T-helper 1 cell (primary cell): ENCODE data around the gene COL27A1.
A peak's percentile ranks its signal among the peaks of the same experiment; 100 is the strongest.

Experiments used
- DNase-seq, 5 donors: peaks; one replicate each; pipeline ENCODE4 v3.0.0-alpha.2; 2012 to 2020

Gene COL27A1

DNA sequence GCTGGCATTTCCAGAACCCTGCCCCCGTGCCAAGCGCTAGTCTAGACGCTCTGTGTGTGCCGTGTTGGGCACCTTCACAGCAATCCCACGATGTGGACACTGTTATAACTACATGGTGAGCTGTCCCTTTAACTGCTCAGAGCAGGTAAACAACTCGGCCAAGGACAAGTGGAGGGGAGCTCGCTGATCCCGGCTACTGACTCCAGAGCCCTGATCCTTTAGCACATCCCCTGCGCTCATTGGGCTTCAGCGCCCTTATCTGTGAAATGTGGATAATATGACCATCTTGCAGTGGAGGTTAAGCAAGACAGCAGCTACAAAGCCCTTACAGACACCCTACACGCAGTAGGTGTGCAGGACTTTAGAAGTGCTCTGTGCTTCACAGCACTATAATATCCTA, 190.8 kb downstream of the COL27A1 start:
- no peak for DNase-seq

DNA sequence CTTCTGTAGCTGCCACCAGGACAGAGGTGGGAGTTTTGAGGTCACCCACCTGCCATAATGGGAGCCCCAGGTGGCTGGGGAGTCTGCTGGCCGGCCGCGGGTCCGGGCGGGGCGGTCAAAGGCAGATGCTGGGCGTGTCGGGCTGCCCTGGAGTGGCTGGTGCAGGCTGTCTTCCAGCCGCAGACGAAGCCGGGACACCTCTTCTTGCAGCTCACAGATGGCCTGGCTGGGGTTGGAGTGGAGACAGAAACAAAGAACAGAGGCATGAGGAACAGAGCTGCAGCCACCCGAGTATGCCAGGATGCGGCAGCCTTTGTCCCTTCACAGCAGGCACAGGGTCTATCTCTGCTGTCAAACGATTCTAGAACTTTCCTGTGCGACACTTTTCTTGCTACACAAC, 192.3 kb downstream of the COL27A1 start:
- no peak for DNase-seq

DNA sequence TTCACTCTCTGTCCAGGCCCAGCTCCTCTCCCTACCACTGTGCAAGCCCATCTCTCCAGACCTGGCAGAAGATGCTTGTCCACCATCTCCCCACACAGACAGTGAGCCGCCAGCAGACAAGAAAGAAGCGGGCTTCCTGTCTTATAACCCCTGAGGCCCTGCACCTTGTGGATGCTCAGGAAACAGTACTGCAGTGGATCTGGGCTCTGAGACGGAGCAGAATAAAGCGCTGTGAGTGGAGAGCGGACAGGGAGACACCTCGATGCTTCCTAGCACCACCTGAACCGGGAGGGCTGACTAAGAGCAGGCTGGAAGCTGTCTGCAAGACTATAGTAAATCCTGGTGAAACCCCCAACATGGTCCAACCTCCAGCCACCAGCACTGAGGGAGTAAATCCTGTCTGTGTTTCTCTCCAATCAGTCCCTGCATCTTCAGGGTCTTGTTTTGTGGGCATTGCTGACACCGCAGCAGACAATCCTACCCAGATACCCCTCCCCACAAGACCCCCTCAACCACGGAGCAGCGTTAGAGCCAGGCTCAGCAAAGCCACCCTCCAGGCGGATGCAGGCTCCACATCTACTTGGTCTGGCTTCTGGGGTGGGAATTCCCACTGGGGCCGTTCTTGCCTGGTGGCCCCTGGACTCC, 193.0 kb downstream of the COL27A1 start:
- DNase-seq, result no peak

DNA sequence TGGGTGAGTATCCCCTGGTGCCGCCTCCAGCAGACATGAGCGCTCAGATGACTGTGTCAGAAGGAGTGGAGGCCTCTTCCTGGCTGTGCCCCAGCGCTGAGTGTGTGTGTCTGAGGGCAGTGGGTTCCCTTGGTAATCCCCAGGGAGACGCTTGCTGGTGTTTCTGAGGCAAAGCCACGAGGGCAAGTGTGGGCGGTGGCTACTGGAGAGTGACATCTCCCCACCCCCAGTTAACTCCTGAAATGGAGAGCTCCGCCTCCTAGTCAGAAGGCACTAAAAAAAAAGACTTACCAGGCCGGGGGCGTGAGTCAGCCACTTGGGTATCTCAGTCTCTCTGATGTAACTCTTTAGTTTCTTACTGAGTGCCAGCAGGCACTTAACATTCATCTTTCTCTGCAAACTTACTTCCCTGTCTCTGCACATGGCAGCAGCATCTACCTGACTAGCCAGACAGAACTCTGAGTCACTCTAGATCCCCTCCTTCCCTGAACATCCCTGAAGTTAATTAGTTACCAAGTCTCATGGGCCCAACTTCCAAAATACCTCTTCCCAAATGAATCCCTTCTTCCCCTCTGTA, 193.7 kb downstream of the COL27A1 start:
- DNase-seq, result peak in 3 of 5 donors; percentile 36 to 91 (median 38)

DNA sequence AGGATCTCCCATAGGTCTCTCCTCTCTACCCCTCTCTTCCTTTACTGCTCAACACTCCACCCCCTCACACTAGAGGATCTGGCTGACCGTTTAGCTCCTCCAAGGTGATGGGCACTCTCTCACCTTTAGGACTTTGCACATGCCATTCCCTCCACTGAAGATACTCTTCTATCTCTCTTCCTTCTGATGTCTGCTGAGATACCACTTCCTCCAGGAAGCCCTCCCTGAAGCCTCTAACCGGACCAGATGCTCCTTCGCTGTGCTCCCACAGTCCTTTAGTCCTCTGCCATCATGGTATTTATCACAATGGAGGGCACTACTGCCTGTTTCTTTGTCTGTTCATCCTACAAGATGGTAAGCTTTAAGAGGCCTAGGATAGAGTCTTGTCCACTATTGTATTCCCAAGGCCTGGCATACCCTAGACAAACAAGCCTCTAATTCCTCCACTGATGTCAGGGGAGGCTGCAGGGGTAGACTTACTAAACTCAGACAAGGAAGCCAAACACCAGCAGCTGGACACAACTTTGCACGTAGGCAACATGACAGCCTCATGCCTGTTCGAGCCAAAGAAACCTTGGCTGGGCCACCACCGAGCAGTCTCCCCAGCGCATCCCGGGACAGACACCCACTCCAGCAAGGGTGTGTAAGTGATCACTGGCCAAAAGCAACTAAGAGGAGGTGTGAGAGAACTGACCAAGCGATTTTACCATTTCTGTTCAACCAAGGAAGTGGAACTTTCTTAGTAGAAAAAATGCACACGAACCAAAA, 194.6 kb downstream of the COL27A1 start:
- no peak for DNase-seq

- no peak for DNase-seq
Observed at GRCh38 chr9:114350636-114351401, 195.5 kb downstream of the COL27A1 start.

DNA sequence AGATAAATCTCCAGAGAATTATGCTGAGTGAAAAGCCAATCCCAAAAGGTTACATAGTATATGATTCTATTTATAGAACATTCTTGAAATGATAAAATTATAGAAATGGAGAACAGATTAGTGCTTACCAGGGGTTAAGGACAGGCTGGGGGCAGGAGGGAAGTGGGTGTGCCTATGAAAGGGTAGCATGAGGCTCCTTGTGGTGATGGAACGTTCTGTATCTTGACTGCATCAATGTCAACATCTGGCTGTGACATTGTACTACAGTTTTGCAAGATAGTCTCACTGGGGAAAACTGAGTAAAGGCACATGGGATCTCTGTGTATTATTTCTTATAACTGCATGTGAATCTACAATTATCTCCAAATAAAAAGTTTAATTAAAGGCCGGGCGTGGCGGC, 196.6 kb downstream of the COL27A1 start:
- no peak for DNase-seq

DNA sequence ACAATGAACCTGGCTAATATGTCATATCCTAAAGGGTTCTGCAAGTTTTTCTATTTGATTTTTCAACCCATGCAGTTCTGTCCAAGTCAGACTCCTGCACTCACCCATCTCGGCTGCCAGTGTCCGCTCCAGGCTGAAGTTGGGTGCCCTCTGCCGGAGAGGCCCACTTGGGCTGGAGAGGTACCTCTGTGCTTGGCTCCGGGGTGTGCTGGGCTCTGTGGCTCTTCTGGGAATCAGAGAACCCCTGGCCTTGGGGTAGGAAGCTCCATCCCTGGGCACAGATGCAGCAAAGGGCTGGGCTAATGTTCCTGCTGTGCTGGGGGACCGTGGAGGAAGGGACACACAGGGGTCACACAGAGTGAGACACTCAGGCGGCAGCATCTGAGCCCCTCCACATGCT, 200.5 kb downstream of the COL27A1 start:
- no peak for DNase-seq

DNA sequence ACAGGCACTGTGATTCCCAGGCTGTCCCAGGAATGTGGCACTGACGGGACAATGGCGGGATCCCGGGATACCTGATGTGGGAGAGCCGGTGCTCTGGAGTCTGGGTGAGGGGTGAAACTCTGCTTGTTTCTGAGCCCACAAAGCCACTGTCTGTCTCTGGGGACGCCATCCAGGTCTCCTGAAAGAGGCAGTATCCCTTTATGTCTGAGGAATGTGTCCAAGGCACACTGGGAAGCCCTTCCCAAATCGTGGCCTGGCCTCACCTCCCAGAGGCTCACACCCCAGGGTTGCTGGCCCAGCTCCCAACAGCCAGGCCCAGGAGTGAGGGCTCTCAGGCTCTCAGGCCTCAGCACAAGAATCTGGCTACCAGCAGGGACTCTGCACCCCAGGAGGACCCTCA, 201.5 kb downstream of the COL27A1 start:
- no peak for DNase-seq

GRCh38 chr9:114357360-114357759, 202.0 kb downstream of the COL27A1 start:
- no peak for DNase-seq

GRCh38 chr9:114357911-114358328, 202.6 kb downstream of the COL27A1 start:
- DNase-seq, result no peak

DNA sequence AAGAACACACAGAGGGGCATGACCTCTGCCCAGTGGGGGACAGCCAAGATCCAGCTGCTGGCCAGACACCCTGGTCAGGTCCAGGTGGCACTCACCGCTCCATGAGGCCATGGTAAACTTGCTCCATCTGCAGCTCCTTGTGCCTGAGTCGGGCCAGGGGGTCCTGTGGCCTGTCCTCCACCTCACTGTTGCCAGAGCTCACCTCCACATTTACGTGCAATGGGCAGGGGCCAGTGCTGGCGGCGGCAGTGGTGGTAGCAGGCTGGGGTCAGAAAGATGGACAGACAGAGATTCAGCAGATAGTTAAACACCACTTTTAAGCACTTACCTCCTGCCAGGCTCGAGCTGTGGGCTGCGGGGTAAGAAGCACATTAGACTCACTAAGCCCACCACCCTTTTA, 204.5 kb downstream of the COL27A1 start:
- DNase-seq, result no peak

GRCh38 chr9:114361542-114361941, 206.2 kb downstream of the COL27A1 start:
- DNase-seq, result no peak
